GM23338 (cell line): Measurements from ENCODE around the gene SCIN. TPM values are rescaled to one million over a fixed set of nuclear protein-coding genes. Genes with fewer than 3 reads are reported as not detected.
"Not testable (repeated sequence)": the region's sequence is repeated elsewhere in the genome, so short reads cannot be mapped to it uniquely, and the experiment has no call there.

Source experiments
- ATAC-seq: fragments of 200-7000 bp; cut with Tn5 transposase; 3 replicates; pipeline ENCODE4 v1.9.1; 2020
- DNase-seq: peaks from one replicate; pipeline ENCODE4 v3.0.0-alpha.2; 2015; ENCODE audit warnings: low spot score
- H2AFZ ChIP-seq: fragments of 200-600 bp; sonication (generic); 2 replicates; pipeline ENCODE4 v1.8.0; 2016; ENCODE audit warnings: antibody characterized with exemption, mild to moderate bottlenecking, moderate library complexity
- H3F3A ChIP-seq: fragments of 200-600 bp; sonication (generic); replicated peaks from 2 replicates; pipeline ENCODE4 v1.8.0; 2017; ENCODE audit warnings: antibody characterized with exemption, mixed run types, low read depth
- H3K27ac ChIP-seq: fragments of 200-600 bp; sonication (generic); 2 replicates; pipeline ENCODE4 v1.6.1; 2016; ENCODE audit warnings: low read depth
- H3K27me3 ChIP-seq: fragments of 200-600 bp; sonication (generic); 2 replicates; pipeline ENCODE4 v1.8.0; 2016; ENCODE audit warnings: mild to moderate bottlenecking, mixed run types, moderate library complexity; ENCODE audit not compliant: insufficient read depth
- H3K36me3 ChIP-seq: fragments of 200-600 bp; sonication (generic); 2 replicates; pipeline ENCODE4 v1.8.0; 2016; ENCODE audit warnings: mild to moderate bottlenecking; ENCODE audit not compliant: insufficient read depth
- H3K4me1 ChIP-seq: fragments of 200-600 bp; sonication (generic); 2 replicates; pipeline ENCODE4 v1.8.0; 2016; ENCODE audit warnings: mild to moderate bottlenecking, moderate library complexity; ENCODE audit not compliant: insufficient read depth
- H3K4me2 ChIP-seq: fragments of 200-600 bp; sonication (generic); 2 replicates; pipeline ENCODE4 v1.7.1; 2017; ENCODE audit warnings: mixed run types
- H3K4me3 ChIP-seq: fragments of 200-600 bp; sonication (generic); 2 replicates; pipeline ENCODE4 v1.6.1; 2016; ENCODE audit warnings: mixed run types
- H3K79me2 ChIP-seq: fragments of 200-600 bp; sonication (generic); replicated peaks from 2 replicates; pipeline ENCODE4 v1.8.0; 2017; ENCODE audit warnings: mild to moderate bottlenecking; ENCODE audit not compliant: insufficient read depth
- H3K9me2 ChIP-seq: fragments of 200-600 bp; sonication (generic); 2 replicates; pipeline ENCODE4 v1.8.0; 2017; ENCODE audit not compliant: insufficient read depth
- H4K20me1 ChIP-seq: fragments of 200-600 bp; sonication (generic); replicated peaks from 2 replicates; pipeline ENCODE4 v1.8.0; 2017; ENCODE audit warnings: mild to moderate bottlenecking; ENCODE audit not compliant: insufficient read depth
- H3K27ac Mint-ChIP-seq: 2 replicates; pipeline ENCODE4 v1.8.0; 2020; ENCODE audit warnings: inconsistent platforms, mild to moderate bottlenecking, moderate library complexity, mixed read lengths
- H3K27me3 Mint-ChIP-seq: 3 replicates; pipeline ENCODE4 v1.8.0; 2022; ENCODE audit warnings: low read depth, mild to moderate bottlenecking, moderate library complexity, mixed read lengths, inconsistent platforms; ENCODE audit not compliant: insufficient read depth, poor library complexity
- H3K36me3 Mint-ChIP-seq: 3 replicates; pipeline ENCODE4 v1.8.0; 2021; ENCODE audit warnings: low read depth, mild to moderate bottlenecking, inconsistent platforms, moderate library complexity, mixed read lengths
- H3K4me1 Mint-ChIP-seq: 3 replicates; pipeline ENCODE4 v1.8.0; 2020; ENCODE audit warnings: mild to moderate bottlenecking, inconsistent platforms, mixed read lengths
- H3K4me3 Mint-ChIP-seq: 3 replicates; pipeline ENCODE4 v1.8.0; 2021; ENCODE audit warnings: moderate library complexity, mild to moderate bottlenecking, inconsistent platforms, mixed read lengths
- H3K9me3 Mint-ChIP-seq: 3 replicates; pipeline ENCODE4 v1.8.0; 2020; ENCODE audit warnings: moderate library complexity, mild to moderate bottlenecking, inconsistent platforms, mixed read lengths
- CREB1 ChIP-seq: fragments of 250-450 bp; sonication (Bioruptor Pico); IDR thresholded peaks from 2 replicates; pipeline ENCODE4 v1.5.0; 2020; ENCODE audit warnings: low read depth, mild to moderate bottlenecking, moderate library complexity
- EZH2 ChIP-seq: fragments of 200-600 bp; sonication (generic); IDR thresholded peaks from one replicate; pipeline ENCODE4 v1.8.0; 2017; ENCODE audit warnings: antibody characterized with exemption, mild to moderate bottlenecking, low read depth; ENCODE audit not compliant: unreplicated experiment
- EZH2phosphoT487 ChIP-seq: fragments of 200-600 bp; sonication (generic); IDR thresholded peaks from one replicate; pipeline ENCODE4 v1.8.1; 2018; ENCODE audit warnings: antibody characterized with exemption; ENCODE audit not compliant: unreplicated experiment
- NANOG ChIP-seq: IDR thresholded peaks from 2 replicates; pipeline ENCODE4 v1.6.1; 2016; ENCODE audit warnings: antibody characterized with exemption, borderline replicate concordance
- POLR2AphosphoS5 ChIP-seq: IDR thresholded peaks from 2 replicates; pipeline ENCODE4 v1.6.1; 2016; ENCODE audit warnings: antibody characterized with exemption, low read depth
- REST ChIP-seq: IDR thresholded peaks from one replicate; pipeline ENCODE4 v1.6.1; 2018; ENCODE audit warnings: antibody characterized with exemption; ENCODE audit not compliant: unreplicated experiment
- ZNF114 ChIP-seq: fragments of 250-450 bp; sonication (Bioruptor Pico); IDR thresholded peaks from 2 replicates; pipeline ENCODE4 v1.5.0; 2020; ENCODE audit warnings: mild to moderate bottlenecking, moderate library complexity
- ZNF331 ChIP-seq: fragments of 250-450 bp; sonication (Bioruptor Pico); IDR thresholded peaks from 2 replicates; pipeline ENCODE4 v1.5.0; 2020; ENCODE audit warnings: low read depth, mild to moderate bottlenecking, moderate library complexity
- polyA plus RNA-seq: library from polyadenylated mRNA; unstranded; fragments of >200 nt; fragmentation: Nextera tagmentation; extraction: Ambion mirVana; gene quantifications from 2 replicates; pipeline ENCODE4 v1.2.1, GENCODE V29; 2016
- total RNA-seq: library from RNA; depleted of rRNA; stranded (reverse); fragments of >200 nt; shearing (Covaris generic); gene quantifications from 2 replicates; pipeline ENCODE4 v1.2.3, GENCODE V29; 2014

The SCIN gene
- total and polyA plus RNA-seq, 2 experiments from 2014 or later = 0.80 to 0.92 TPM

GRCh38 chr7:12670743-12671520 lies 100.4 kb downstream of the SCIN start:
- ATAC-seq = no peak
- Mint-ChIP-seq H3K36me3 (peaks cover 2% of the 10 kb centered on the region; the same call in 2 of the 3 replicates), H3K4me1 (no peaks in the 10 kb centered on the region)

GRCh38 chr7:12673436-12673835 lies 102.9 kb downstream of the SCIN start:
- not testable (repeated sequence) for H3K4me3 Mint-ChIP-seq, ATAC-seq, H3K36me3 Mint-ChIP-seq, H3F3A ChIP-seq, H3K27me3 ChIP-seq, H3K9me2 ChIP-seq, H3K27me3 Mint-ChIP-seq, H3K36me3 ChIP-seq, H4K20me1 ChIP-seq, DNase-seq, H3K4me3 ChIP-seq, H3K27ac ChIP-seq, H3K4me2 ChIP-seq, H3K4me1 Mint-ChIP-seq, H3K79me2 ChIP-seq, H3K27ac Mint-ChIP-seq, H3K4me1 ChIP-seq
- peak overlapping the region; percentile 52; the same call in 1 of the 2 replicates for H2AFZ ChIP-seq
- H3K9me3 Mint-ChIP-seq = peaks cover 15% of the 10 kb centered on the region

More at GRCh38 chr7:12670743-12671520, 100.4 kb downstream of the SCIN start:
- H3K4me3 ChIP-seq = no peak overlapping the region
- no peak overlapping the region for H3K27ac Mint-ChIP-seq
- H3K9me3 Mint-ChIP-seq = peaks cover 9% of the 10 kb centered on the region
- no peaks in the 10 kb centered on the region for H3K27me3 ChIP-seq
- H3K4me2 ChIP-seq = no peak overlapping the region
- no peaks in the 10 kb centered on the region for H3K36me3 ChIP-seq
- TF ChIP-seq ZNF114 (CRISPR knock-in tag) = no peak
- TF ChIP-seq EZH2phosphoT487 = no peak
- no peak for TF ChIP-seq REST
- TF ChIP-seq POLR2AphosphoS5 = no peak
- TF ChIP-seq NANOG = no peak
- H3K27me3 Mint-ChIP-seq = no peaks in the 10 kb centered on the region
- no peak for DNase-seq
- no peaks in the 10 kb centered on the region for H3K4me1 ChIP-seq
- H2AFZ ChIP-seq = no peak overlapping the region
- H3K9me2 ChIP-seq = 0 out of 2 replicates have a peak, but pooled peaks cover 3% of the 10 kb centered on the region
- H3F3A ChIP-seq = no peaks in the 10 kb centered on the region
- no peak overlapping the region for H3K27ac ChIP-seq
- no peak overlapping the region for H3K4me3 Mint-ChIP-seq
- no peaks in the 10 kb centered on the region for H4K20me1 ChIP-seq
- H3K79me2 ChIP-seq = no peaks in the 10 kb centered on the region

GRCh38 chr7:12674053-12674452 lies 103.5 kb downstream of the SCIN start:
- Histone ChIP-seq H2AFZ (no peak overlapping the region), H3K9me2 (no peaks in the 10 kb centered on the region), H3K27ac (no peak overlapping the region), H3K79me2 (no peaks in the 10 kb centered on the region), H3K27me3 (no peaks in the 10 kb centered on the region), H4K20me1 (no peaks in the 10 kb centered on the region), H3K4me1 (no peaks in the 10 kb centered on the region), H3K36me3 (no peaks in the 10 kb centered on the region), H3K4me2 (no peak overlapping the region), H3K4me3 (no peak overlapping the region), H3F3A (no peaks in the 10 kb centered on the region)
- ATAC-seq = no peak
- Mint-ChIP-seq H3K27me3 (no peaks in the 10 kb centered on the region), H3K4me1 (no peaks in the 10 kb centered on the region), H3K4me3 (no peak overlapping the region), H3K36me3 (peaks cover 10% of the 10 kb centered on the region; the same call in 2 of the 3 replicates), H3K27ac (no peak overlapping the region), H3K9me3 (peaks cover 15% of the 10 kb centered on the region)
- no peak for DNase-seq
- TF ChIP-seq EZH2 (no peak), REST (no peak), CREB1 (CRISPR knock-in tag) (no peak), ZNF331 (CRISPR knock-in tag) (no peak), ZNF114 (CRISPR knock-in tag) (no peak)
